Fibroblast of skin of scalp (primary cell): ENCODE measurements around the gene ALDOC. TPM values are rescaled to one million over a fixed set of nuclear protein-coding genes. Genes with fewer than 3 reads are reported as not detected.
"Not testable (repeated sequence)": the region's sequence is repeated elsewhere in the genome, so short reads cannot be mapped to it uniquely, and the experiment has no call there.

Experiments used
- DNase-seq: peaks from one replicate; pipeline ENCODE4 v3.0.0-alpha.2; 2013
- polyA plus RNA-seq, 2 experiments: library from polyadenylated mRNA; unstranded; fragments of 120-200 nt; gene quantifications; one replicate each; pipeline ENCODE4 v1.2.1, GENCODE V29; 2013; ENCODE audit not compliant: insufficient read length in 2 of 2

Gene ALDOC
- polyA plus RNA-seq (2013, experiment 1 of 2; ENCODE audit: insufficient read length): 52.9 TPM
- polyA plus RNA-seq (2013, experiment 2 of 2; ENCODE audit: insufficient read length): 52.5 TPM

- DNase-seq: peak; percentile 93
Measured at GRCh38 chr17:28576758-28577465, at the start of gene ALDOC. Gene ALDOC (minus strand): TSS chr17:28576895. CDS start chr17:28575532, 1,363 bp downstream.

GRCh38 chr17:28624148-28624547, 47.5 kb upstream of the ALDOC start:
- DNase-seq: no peak

- DNase-seq: no peak
Measured at GRCh38 chr17:28623696-28624095, 47.0 kb upstream of the ALDOC start.

GRCh38 chr17:28622186-28622585, 45.5 kb upstream of the ALDOC start:
- no peak for DNase-seq

GRCh38 chr17:28620010-28620409, 43.3 kb upstream of the ALDOC start:
- DNase-seq: no peak

- DNase-seq: no peak
Measured at GRCh38 chr17:28618464-28618863, 41.8 kb upstream of the ALDOC start.

GRCh38 chr17:28616281-28616680, 39.6 kb upstream of the ALDOC start:
- no peak for DNase-seq

- no peak for DNase-seq
Measured at GRCh38 chr17:28615260-28615940, 38.7 kb upstream of the ALDOC start.

GRCh38 chr17:28613931-28614381, 37.3 kb upstream of the ALDOC start, which contains the start of gene RSKR:
Gene RSKR (minus strand): TSS chr17:28614185. CDS start chr17:28614161, 24 bp downstream.
- DNase-seq: peak; percentile 2

- peak; percentile 41 for DNase-seq
Measured at GRCh38 chr17:28612936-28613872, 36.5 kb upstream of the ALDOC start.

GRCh38 chr17:28612531-28612930, 35.8 kb upstream of the ALDOC start:
- DNase-seq: no peak

GRCh38 chr17:28610376-28610775, 33.7 kb upstream of the ALDOC start:
- DNase-seq: no peak

GRCh38 chr17:28604031-28604430, 27.3 kb upstream of the ALDOC start:
- not testable (repeated sequence) for DNase-seq

GRCh38 chr17:28599311-28600184, 22.9 kb upstream of the ALDOC start:
- peak; percentile 82 for DNase-seq

GRCh38 chr17:28598799-28599310, 22.2 kb upstream of the ALDOC start, which contains the start of gene SPAG5:
Gene SPAG5 (minus strand): TSS chr17:28599025. CDS start chr17:28598946, 79 bp downstream.
- peak; percentile 90 for DNase-seq

GRCh38 chr17:28598389-28598788, 21.7 kb upstream of the ALDOC start:
- no peak for DNase-seq

GRCh38 chr17:28597606-28598383, 21.1 kb upstream of the ALDOC start:
- DNase-seq: no peak

GRCh38 chr17:28592260-28592659, 15.6 kb upstream of the ALDOC start:
- no peak for DNase-seq

GRCh38 chr17:28585851-28586250, 9.2 kb upstream of the ALDOC start:
- no peak for DNase-seq

GRCh38 chr17:28584434-28584833, 7.7 kb upstream of the ALDOC start:
- DNase-seq: no peak
